ENCODE measurements around the gene HOXA13.

GRCh38 chr7:27175626-27176523 is 24.0 kb downstream of the HOXA13 start:
- TF ChIP-seq CTCF (IDR thresholded peaks at IDR 0.05) (no peak), EZH2 (IDR thresholded peaks at IDR 0.05; ENCODE audit: borderline replicate concordance, insufficient read depth, low read depth, low read length, poor library complexity, severe bottlenecking) (no peak)
